GM18499 (cell line): ENCODE data around the gene KCNH8.

Experiments
- ATAC-seq: cut with Tn5 transposase; IDR thresholded peaks from one replicate; pipeline ENCODE4 v1.9.1; 2021; ENCODE audit warnings: moderate number of reproducible peaks; ENCODE audit not compliant: insufficient read depth, unreplicated experiment

Gene KCNH8

DNA sequence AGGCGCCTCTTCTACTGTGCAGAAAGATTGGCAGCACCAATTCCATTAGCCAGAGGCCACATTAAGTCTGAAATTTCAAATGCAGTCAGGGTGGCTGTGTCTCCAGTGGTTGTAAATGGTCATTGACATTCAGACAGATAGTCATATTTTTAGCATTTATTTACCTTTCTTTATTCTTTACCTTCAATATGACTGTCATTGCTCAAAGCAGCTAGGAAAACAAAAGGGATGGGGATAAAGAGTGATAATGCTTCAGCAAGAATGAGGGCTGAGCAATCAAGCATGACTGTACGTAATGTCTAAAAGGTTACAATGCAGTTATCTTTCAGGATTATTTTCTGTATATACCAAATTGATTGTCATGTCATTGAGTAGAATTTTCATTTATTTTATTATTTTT, 425.3 kb downstream of the KCNH8 start:
- ATAC-seq = no peak

DNA sequence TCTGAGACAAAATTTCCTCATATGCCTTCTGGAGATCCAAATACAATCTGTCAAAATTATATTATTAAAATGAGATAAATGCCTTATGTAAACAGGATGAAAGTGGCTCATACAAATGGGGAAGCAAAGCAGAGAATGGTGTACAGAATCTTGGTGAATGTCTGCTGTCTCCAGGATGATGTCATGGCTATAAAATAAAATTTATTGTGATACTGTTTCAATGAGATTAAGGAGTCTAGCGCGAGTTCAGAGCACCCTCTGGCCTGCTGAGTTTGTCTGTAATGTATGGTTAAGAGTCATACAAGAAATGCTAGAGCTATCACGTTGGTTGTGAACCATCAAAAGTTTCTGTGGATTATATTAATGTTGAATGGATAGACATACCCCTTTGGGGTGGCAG, 426.0 kb downstream of the KCNH8 start:
- no peak for ATAC-seq

DNA sequence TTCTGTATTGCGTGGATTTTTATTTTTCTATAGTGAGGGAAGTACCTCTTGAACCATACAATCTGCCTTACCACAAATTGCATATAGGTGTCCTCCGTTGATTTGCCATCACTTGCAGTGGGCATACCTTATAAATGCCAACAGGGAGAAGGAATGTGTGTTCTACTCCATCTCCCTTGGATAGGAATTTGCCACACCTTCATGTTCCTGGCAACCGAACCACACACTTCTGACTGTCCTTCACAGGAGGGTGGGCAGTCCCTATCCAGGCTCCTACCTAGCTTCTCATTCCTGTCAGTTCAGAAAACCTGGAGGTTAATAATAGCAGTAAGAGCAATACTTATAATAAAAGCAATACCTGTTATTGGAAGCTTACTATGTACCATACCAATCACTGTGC, 428.0 kb downstream of the KCNH8 start:
- no peak for ATAC-seq
